ENCODE results near the gene DYSF.

DYSF gene

DNA sequence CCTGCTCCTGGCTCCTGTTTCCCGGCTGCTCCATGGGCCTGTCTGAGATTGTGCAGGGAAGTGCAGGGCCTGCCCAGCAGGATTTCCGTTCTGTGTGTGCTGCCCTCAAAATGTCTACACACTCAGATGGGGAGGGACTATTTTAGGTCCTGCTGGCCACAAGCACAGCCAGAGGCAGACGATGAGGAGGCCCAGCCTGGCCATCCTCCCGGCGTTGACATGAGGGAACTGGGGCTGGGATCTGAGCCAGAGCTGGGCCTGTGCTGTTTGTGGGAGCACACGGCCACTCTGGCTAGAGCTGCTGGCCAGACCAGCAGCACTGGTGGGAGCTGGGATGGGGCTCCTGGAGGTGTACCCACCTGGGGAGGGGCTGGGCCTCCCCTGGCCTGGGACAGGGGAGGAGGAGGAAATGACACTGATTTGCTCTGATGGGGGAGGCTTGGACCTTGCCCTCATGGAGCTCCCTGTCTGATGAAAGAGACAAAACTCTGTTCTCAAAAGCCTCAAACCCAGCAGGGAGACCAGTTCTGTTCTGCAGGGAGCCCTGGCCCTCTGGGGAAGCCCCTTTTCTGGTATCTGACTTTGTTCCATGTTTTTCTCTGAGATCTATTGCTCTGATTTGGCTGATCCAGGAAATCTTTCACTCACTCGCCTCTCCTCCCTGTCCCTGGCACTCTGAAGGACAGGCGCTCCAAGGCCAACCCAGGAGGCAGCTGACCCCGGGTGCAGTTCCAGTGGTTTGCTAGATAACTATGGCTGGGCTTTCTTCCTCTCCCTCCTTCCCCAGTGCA, 161.8 kb downstream of the DYSF start:
- DNase-seq (ENCODE audit: low read depth): no peak

- no peak for DNase-seq (ENCODE audit: low read depth)
Measured at GRCh38 chr2:71615767-71616730, 162.7 kb downstream of the DYSF start.

- no peak for DNase-seq (ENCODE audit: low read depth)
Measured at GRCh38 chr2:71617266-71617665, 163.9 kb downstream of the DYSF start.

DNA sequence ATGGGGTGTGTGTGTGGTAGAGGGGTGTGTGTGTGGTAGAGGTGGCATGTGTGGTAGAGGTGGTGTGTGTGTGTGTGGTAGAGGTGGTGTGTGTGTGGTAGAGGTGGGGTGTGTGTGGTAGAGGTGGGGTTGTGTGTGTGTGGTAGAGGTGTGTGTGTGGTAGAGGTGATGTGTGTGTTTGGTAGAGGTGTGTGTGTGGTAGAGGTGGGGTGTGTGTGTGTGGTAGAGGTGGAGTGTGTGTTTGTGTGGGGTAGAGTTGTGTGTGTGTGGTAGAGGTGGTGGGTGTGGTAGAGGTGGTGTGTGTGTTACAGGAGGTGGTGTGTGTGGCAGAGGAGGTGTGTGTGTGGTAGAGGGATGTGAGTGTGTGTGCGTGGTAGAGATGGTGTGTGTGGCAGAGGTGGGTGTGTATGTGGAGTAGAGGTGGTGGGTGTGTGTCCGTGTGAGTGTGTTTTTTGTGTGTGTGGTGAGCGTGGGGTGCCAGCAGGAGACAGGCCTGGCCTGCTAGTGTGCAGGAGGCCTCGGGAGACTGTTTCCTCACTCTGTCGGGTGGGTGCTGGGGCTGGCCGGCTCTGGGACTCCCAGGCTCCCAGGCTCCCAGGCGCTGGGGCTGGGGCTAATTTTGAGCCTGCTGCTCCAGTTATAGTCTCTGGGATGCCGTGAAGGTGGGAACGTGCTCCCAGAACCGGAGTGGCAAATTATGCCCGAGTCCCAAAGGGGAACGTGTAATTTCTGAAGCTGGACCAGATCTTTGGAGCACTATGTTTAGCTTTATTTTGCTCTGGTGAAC, 165.2 kb downstream of the DYSF start:
- no peak for DNase-seq (ENCODE audit: low read depth)

GRCh38 chr2:71619230-71619741, 165.9 kb downstream of the DYSF start:
- no peak for DNase-seq (ENCODE audit: low read depth)

DNA sequence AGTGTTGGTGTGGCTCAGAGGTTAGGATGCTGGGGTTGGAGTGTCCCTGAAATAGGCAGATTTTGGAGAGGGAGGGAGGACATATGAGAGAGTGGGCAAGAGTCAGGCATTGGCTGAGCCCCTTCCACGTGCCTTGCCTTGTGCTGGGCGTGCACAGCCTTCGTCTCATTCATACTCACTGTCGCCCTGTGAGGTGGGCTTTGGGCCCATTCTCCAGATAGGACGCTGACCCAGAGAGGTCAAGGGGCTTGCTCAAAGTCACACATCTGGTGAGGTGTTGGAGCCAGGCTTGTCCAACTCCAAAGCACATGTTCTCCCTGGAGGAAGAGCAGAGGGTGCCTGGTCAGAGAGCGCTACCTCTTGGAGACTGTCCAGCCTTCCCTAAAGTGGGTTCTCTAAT, 166.8 kb downstream of the DYSF start:
- no peak for DNase-seq (ENCODE audit: low read depth)

- no peak for DNase-seq (ENCODE audit: low read depth)
Measured at GRCh38 chr2:71620851-71621251, 167.5 kb downstream of the DYSF start.

- DNase-seq (ENCODE audit: low read depth): no peak
Measured at GRCh38 chr2:71629273-71629672, 175.9 kb downstream of the DYSF start.

DNA sequence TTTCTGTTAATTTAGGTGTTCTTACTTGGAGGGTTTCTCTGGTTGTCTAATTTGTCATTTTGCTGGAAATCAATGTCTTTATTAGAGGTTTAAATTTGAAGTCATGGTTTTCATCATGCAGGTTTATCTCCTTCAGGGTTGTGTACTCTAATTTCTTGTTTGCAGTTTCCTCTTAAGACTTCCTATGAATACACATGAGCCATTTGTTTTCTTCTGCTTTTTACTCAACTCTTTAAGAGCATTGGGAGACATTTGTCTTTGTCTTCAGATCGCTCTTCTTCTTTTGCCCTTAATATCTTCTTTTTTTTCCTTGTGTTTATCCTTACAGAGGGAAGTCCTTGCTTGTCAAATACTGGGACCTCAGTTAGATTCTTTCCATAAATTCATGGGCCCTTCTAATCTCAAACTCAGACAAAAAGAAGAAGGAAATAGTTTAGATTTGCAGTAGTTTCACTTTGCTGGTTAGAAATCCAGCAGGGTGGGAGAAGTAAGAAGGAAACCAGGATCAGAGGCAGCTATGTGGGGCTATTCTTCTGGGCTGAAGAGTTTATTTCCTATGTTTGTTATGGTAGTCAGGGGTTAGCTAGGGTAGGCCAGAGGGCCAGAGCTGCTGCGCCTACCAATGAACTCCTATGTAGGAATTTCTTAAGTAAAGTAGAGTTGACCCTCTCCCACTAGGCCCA, 176.6 kb downstream of the DYSF start:
- DNase-seq (ENCODE audit: low read depth): no peak

DNA sequence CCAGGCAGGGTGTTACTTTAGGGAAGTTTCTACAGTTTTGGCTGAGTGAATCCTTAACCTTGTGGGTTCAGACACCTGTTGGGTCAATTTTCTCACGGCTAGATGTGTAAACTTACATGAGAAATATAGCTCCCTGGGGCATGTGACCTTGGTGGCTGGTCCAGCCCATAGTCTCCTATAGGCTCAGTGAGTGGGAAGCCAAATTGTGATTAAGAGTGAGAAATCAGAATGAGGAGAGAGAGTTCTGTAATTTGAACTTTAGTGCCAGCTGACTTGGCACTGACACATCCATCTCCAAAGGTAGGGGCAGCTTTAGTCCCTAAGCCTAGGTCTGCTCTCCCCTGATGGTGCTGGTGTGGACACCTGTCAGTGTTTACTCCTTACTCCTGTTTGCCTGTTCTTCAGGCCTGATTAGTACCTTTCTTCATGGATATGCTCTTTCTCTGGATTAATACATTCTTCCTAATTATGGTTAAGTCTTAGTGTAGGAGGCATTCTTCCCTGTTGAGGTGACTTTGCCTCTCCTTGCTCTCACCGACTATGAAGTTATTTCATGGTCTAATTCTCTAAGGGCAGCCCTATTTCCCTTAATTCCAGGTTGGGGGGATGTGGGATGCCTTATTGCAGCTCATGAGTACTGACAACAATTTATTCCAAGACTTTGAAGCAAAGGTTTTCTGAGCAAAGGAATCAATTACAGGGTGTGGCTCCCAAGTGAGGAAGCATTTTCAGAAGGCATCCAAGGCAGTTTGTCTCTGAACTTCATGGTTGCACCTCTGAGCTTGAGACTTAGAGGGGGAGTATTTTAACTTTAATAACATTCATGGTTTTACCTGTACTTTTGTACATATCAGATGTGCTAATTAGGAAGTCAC, 177.3 kb downstream of the DYSF start:
- no peak for DNase-seq (ENCODE audit: low read depth)

GRCh38 chr2:71631411-71631931, 178.1 kb downstream of the DYSF start:
- no peak for DNase-seq (ENCODE audit: low read depth)

GRCh38 chr2:71633086-71633485, 179.7 kb downstream of the DYSF start:
- DNase-seq (ENCODE audit: low read depth): no peak

GRCh38 chr2:71634567-71634966, 181.2 kb downstream of the DYSF start:
- no peak for DNase-seq (ENCODE audit: low read depth)

DNA sequence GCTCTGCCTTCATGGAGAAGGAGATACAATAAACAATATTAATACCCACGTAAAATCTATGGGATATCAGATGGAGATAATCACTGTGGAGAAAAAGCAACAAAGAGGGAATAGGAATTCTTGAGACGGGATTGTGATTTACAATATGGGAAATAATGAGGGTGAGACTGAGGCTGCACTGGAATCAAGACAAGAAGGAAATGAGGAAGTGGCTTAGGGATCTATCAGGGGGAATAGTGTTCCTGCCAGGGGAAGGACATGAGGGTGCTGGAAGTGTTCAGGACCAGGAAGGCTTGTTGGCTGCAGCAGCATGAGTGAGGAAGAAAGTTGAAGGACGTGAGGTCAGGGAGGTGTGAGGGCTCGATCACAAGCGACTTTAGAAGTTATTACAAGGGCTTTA, 182.4 kb downstream of the DYSF start:
- DNase-seq (ENCODE audit: low read depth): no peak

DNA sequence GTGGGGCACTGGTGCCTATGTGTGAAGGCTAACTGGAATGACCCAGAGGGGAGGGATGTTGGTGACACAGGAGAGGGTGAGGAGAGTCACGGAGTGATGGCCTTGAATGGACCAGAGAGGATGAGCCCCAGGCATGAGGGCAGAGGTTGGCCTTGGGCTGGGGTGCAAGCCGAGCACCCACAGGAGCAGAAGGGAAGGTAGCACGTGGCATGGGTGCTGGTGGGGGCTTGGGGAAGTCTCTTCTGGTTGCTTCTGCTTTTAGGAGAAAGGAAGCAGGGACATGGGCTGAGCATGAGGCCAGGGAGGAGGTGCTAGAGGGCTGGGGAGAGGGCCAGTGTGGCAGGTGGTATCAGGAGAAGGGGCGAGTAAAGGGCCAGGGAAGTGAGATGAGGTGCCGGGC, 183.8 kb downstream of the DYSF start:
- DNase-seq (ENCODE audit: low read depth): no peak

GRCh38 chr2:71637736-71638135, 184.4 kb downstream of the DYSF start:
- DNase-seq (ENCODE audit: low read depth): no peak

GRCh38 chr2:71639735-71640134, 186.4 kb downstream of the DYSF start:
- DNase-seq (ENCODE audit: low read depth): no peak

GRCh38 chr2:71640489-71640888, 187.1 kb downstream of the DYSF start:
- no peak for DNase-seq (ENCODE audit: low read depth)

DNA sequence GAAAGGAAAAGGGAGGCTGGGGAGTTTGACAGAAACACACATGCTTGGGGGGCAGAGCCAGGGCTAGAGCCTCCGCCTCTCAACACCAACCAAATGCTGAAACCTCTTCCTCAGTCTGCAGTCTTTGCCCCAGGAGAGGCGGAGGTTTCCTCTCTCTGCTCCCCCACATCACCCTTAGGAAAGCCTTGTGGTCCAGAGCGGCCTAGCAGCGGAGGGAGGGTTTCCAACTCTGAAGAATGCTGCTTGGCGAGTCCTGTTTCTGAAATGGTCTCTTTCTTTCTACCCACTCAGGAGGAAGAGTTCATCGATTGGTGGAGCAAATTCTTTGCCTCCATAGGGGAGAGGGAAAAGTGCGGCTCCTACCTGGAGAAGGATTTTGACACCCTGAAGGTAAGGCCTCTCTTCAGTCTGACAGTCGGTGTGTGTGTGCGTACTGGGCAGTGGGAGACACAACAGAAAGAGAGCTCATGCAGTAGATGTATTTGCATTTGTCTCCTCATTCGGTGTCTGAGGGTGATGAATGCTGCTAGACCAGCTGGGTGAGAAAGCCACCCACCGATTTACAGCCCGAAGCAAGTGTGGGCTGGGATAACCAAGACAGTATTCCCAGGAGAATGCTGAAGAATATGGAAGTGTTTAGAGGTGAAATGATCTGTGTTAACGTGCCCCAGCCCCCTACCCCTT, 190.5 kb downstream of the DYSF start:
- DNase-seq (ENCODE audit: low read depth): no peak

DNA sequence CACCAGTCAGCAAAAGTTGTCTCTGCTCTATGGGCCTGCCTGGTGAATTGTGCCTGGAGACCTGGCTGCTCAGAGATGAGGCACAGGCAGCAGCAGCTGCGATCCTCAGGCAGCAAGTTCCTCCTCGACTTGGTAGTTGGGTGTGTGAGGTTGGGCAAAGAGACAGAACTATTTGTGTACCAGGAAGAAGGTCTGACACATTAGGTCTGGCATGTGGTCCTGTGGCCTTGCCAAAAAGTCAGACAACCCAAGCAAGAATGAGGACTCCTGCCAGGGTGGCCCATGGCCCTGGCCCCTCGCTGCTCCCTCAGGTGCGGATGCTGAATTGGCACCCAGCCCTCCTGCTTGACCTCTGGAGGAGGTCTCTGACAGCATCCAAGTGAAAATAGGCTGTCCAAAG, 192.7 kb downstream of the DYSF start:
- DNase-seq (ENCODE audit: low read depth): no peak

All from activated T-cell treated with anti-CD3 and anti-CD28 coated beads for 24 hours (primary cell).